Activated CD4-positive, alpha-beta T cell treated with anti-CD3 and anti-CD28 coated beads for 4 hours (primary cell): ENCODE results near the gene LARP4.
"Not testable (repeated sequence)": the region's sequence is repeated elsewhere in the genome, so short reads cannot be mapped to it uniquely, and the experiment has no call there.

Source experiments
- DNase-seq, 2 donors: peaks; one replicate each; pipeline ENCODE4 v3.0.0-alpha.2; 2020

The LARP4 gene

GRCh38 chr12:50488801-50489200 lies 88.1 kb downstream of the LARP4 start:
- DNase-seq, result no peak

DNA sequence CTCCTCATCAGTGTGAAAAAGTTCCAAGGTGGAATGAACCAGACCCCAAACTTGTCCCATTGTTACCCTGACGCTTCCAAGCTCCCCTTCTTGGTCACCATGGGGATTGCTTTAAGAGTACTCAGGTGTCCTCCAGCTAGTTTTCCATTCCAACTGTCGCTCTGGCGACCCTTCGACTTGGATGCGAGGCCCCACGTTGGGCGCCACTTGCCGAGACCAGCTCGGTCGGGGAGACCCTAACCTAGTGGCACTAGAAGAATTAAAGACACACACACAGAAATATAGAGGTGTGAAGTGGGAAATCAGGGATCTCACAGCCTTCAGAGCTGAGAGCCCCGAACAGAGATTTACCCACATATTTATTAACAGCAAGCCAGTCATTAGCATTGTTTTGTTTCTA lies 97.4 kb downstream of the LARP4 start:
- not testable (repeated sequence) for DNase-seq

DNA sequence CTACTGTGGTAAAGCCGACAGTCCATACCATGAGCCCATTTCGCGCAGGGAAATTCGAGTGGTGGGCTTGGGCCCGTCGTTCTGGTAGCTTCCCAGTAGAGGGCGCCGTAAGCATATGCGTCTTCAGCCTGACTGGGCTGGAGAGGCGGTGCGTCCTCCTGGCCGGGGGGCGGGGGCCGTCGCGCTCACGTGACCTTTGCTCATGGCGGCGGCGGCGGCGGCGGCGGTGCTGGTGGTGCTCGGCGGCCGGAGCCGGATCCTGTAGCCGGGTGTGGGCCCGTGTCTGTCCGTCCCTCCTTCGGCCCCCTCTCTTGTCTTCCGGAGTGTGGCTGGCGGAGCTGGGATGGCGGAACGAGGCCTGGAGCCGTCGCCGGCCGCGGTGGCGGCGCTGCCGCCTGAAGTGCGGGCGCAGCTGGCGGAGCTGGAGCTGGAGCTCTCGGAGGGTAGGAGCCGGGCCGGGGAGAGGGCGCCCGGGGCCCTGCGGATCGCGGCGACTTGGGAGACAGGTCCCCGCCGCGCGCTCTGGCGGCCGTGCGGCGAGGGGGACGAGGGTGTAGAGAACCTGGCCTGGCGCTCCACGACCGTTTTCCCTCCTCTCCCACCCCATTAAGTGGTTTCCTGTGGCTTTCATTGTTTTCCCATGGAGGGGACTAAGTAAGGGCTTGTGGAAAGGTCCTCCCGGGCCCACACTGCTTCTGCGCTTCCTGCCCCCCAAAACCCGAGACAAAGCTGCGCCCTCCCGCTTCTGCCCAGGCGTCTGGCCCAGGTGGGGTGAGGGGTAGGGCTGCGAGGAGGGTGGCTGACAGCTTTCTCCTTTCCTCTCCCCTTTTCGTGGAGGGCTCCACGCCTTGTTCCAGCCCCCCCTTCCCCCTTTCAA lies 104.4 kb downstream of the LARP4 start, which contains the start of gene DIP2B:
Gene DIP2B, plus strand, starts transcription at position 188 of the 877 bp plus-strand sequence. Its CDS starts 156 bp downstream, at position 344.
- DNase-seq, result peak; percentile 96 to 98

DNA sequence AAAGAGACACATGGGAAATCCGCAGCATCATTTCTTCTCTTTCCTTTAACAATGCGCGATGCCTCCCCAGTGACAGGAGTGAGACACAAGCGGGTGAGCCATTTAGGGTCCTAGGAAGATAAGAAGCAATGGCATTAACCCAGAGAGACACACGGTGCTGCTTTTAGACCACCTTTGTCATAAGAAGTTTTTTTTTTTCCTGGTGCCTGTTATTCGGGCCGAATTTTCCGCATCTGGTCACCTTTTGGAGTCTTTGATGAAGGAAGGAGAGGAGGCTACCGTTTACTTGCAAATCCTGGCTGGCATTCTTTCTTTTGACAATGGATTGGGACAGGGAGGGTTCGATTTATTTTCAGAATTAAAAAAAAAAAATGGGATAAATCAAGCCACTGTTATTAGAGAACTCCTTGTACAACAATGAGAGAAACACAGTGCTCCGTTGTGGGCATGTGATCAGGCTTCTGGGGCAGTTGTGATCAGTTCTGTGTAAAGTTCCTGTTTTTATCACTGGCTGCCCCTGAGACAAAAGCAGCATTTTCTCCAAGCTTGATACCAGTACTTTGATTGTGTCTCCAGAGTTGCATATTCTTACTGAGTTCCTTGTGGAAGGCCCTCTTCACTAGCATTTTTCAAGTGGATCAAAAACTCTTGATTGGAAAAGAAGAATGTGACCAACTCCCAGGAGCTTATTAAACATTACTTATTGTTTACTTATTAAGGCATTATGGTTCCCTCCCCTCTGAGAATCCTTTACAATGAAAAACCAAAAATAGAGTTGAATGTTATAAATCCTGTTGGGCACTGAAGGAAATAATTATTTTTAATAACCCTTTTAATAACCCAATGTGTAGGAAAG lies 105.2 kb downstream of the LARP4 start:
- no peak for DNase-seq

DNA sequence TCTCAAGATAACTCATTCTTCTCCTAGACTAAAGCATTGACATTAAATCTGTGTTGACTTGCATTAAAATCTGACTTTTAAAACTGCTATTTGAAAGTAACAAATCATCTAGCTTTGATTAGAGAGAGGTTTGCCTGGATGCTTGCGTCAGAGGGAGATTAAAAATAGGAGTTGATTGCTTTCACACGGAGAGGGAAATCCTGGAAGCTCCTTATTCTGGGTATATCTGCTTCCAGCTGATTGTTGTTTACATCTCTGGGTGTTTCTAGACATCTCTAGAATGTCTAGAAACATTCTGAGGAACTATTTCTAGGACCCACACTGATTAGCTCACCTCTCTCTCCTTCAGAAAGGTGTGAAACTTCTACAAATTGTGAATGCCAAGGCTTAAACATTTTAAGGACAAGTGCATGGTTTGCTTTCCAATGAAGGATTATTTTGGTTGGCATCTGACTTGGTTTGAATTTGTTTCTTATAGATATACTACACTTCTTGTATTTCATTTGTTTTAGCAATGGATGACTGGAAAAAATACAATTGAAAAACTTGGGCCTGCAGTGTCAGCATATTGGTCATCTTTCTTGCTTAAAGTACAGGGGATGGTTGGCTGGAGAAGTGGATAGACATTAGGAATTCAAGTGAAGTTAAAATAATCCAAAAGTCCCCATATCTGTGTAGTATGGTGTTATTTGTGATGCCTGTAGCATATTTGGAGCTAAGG lies 106.2 kb downstream of the LARP4 start:
- DNase-seq, result no peak

DNA sequence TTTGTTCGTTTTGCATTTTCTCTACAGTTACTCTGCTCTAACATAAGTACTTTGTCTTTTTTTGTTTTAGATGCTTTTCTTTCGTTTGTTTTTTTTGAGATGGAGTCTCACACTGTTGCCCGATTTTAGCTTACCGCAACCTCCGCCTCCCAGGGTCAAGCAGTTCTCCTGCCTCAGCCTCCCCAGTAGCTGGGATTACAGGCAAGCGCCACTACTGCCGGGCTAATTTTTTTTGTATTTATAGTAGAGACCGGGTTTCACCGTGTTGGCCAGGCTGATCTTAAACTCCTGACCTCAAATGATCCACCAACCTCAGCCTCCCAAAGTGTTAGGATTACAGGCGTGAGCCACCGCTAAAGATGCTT lies 106.8 kb downstream of the LARP4 start:
- DNase-seq, result no peak

GRCh38 chr12:50507930-50508329 lies 107.2 kb downstream of the LARP4 start:
- no peak for DNase-seq

DNA sequence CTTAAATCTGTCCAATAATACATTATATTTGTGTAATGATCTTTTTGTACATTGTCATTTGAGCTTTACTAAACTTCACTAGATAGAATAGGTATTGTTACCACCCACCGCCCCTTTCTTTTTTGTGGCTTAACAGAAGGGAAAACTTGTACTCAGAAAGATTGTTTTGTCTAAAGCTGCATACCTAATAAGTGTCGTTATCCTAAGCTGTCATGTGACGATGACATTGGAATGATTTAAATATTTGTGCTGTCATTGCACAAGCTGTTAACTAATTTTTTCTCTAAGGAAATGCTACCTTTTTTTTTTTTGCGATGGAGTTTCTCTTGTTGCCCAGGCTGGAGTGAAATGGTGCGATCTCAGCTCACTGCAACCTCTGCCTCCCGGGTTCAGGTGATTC lies 107.7 kb downstream of the LARP4 start:
- no peak for DNase-seq

DNA sequence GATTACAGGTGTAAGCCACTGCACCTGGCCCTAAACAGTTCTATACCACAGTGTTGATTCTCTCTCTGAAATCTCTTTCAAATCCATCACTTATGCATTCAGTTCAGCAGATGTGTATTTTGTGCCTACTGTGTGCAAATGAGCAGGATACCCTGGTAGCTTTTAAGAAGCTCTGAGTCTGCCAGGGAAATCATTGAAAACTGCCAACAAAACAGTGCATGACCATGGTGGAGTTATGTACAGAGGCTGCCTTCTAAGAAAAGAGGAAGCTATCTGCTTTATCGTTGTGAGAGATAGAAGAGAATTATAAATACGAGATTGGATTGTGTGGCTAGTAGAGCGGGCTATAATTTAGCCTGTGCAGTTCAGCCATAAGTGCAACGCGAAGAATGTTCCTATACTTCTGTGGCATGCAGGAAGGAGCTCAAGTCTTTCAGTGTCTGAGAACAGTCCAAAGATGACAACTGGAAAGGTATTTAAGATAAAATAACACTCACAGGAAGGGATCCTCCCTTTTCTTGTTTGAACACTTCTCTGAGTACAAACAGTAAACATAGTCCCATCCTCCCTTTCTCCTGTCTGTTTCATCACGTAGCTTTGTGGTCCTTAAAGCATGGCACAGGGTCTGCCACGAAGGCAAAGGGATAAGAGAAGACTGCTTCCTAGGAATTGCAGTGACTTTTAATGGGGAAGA lies 108.4 kb downstream of the LARP4 start:
- DNase-seq, result no peak

DNA sequence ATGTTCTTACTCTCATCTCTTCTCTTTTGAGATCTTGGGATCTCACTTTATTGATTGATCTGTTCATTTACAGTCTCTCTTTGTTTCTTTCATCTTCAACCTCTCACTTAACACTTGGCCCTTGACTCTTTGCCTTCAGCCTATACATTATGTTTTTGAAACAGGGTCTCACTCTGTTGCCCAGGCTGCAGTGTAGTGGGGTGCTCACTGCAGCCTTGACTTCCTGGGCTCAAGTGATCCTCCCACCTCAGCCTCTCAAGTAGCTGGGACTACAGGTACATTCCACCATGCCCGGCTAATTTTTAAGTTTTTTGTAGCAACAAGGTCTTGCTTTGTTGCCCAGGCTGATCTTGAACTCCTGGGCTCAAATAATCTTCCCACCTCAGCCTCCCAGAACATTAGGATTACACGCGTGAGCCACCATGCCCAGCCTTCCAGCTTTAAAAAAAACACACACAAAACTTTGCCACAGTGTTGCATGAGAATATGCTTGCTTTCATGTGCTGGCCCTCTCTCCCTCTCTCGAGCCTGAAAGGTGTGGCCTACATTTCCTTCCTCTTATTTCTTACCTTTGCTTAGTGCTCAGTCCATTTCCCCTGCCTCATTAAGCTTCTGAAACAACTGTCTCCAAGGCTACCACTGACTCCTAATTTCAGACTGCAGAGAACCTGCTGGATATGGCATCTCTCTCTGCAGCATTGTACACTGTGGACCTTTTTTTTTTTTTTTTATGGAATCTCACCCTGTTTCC lies 114.0 kb downstream of the LARP4 start:
- DNase-seq, result no peak

DNA sequence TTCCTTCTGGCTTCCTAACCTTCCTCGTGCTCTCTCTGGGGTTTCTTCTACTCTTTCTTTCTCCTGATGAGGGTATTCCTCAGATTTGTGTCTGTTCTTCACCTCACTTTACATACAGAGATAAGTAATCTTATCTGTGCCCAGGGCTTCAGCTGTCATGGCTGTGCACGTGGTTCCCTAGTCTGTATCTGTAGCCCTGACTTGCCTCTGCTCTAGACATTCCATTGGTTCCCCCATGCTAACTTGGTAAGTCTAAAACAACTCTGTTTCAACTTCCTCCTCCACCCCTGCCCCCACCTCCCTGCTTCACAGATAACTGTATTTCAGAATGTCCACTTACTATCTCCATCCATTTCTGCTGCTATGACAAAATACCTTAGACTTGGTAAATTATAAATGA lies 114.9 kb downstream of the LARP4 start:
- no peak for DNase-seq

DNA sequence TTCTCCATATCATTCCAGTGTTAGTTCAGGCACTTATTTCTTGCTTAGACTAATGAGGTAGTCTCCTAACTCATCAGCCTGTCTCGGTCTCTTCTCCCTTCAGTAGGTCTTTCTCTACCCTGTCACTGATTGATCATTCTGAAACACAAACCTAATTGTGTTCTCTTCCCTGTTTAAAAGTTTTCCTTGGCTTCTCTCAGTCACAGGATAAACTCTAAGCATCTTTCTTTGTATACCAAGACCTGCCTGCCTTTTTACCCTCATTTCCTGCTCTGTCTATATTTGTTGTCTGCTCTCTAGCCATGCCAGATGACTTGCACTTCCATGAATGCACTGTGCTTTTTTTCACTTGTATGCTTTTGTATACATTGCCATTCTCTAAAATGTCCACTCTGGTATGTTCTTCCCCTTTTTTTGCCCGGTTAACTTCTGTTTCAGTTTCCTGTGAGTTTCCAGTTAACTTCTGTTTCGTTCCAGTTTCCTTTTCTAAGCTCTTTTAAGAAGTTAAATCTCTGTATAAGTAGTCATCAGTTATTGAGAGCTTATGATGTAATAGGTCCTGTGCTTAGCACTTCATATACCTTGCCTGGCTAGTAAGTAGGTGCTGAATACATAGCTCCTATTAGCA lies 116.8 kb downstream of the LARP4 start:
- DNase-seq, result no peak

DNA sequence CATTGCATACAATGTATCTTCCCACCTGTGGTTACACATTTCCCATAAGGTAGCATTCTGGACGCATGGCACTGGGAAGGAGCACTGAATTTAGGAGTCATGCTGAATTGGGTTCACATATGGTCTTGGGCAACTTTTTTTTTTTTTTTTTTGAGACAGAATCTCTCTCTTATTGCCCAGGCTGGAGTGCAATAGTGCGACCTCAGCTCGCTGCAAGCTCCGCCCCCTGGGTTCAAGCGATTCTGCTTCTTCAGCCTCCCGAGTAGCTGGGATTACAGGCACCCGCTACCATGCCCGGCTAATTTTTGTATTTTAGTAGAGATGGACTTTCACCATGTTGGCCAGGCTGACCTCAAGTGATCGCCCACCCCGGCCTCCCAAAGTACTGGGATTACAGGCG lies 117.4 kb downstream of the LARP4 start:
- no peak for DNase-seq

DNA sequence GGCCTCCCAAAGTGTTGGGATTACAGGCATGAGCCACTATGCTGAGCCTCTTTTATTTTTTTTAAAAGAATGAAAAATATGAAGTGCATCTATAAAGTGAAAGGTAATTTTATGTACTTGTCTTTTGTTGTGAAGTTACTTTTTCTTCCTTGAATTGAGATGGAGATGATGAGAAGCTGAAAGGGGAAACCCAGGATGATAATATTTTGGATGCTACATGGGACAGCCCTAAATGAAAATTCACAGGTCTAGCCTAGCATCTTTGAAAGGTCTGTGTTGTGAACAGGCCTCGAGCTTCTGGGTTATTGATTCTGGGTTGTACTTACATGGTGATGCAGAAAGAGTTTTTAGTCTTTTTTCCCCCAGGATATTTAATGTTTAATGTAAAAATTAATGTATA lies 118.7 kb downstream of the LARP4 start:
- no peak for DNase-seq

DNA sequence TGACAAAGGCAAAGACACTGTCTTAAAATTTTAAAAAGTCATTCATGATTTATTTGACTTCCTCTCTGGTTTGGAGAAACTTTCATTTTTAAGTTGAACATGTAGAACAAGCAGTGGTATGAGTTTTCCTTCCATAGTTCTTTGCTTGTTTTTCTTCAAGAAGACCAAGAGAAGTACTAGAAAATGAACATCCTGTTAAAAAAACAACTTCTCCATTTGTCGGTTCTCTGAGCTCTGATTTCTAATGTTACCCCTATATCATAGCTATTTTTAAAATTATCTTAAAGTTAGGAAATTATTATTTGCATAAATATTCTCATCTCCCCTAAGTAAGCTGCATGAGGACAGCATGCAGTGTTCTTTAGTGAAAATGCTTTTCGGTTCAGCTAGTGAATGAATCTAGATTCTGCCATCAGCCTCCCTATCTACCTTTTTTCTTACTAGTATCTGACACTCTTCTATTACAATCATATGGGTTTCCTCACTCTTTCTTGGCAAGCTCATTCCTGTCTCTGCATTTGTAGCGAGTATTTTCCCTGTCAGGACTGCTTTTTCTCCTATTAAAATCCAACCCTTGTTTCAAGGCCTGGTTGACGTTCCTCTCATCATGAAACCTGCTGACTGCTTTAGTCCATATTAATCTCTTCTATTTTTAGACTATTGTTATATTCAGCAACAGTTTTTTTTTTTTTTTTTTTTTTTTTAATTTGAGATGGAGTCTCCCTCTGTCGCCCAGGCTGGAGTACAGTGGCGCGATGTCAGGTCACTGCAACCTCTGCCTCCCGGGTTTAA lies 119.9 kb downstream of the LARP4 start:
- no peak for DNase-seq

GRCh38 chr12:50521781-50522180 lies 121.1 kb downstream of the LARP4 start:
- not testable (repeated sequence) for DNase-seq

DNA sequence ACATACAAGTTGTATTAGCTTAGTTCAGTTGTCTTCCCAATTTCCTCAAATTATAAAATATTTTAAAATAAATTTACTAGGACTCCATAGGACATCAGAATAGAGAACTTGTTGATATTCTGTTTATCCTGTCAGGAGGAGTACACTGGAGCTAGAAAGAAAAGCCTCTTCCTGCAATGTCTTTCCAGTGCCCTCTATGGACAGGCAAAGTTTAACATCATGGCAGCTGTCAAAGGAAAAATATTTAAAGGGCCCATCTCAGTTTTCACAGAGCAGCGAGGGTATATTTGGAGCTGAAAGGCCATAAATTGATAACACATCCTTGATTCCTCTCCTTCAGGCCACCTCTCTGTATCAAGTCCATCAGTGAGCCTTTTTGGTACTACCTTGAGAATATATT lies 123.1 kb downstream of the LARP4 start:
- no peak for DNase-seq

DNA sequence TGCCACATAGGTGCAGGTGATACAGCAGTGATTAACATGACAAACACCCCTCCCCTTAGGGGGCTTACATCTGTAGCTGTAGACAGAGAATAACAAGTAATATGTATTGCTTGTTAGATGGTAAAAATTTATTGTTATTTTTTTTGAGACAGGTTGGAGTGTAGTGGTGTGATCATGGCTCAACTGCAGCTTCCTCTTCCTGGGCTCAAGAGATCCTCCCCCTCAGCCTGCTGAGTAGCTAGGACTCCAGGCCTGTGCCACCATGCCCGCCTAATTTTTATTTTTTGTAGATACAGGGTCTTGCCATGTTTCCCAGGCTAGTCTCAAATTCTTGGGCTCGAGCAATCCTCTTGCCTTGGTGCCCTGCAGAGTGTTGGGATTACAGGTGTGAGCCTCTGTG lies 123.9 kb downstream of the LARP4 start:
- no peak for DNase-seq

DNA sequence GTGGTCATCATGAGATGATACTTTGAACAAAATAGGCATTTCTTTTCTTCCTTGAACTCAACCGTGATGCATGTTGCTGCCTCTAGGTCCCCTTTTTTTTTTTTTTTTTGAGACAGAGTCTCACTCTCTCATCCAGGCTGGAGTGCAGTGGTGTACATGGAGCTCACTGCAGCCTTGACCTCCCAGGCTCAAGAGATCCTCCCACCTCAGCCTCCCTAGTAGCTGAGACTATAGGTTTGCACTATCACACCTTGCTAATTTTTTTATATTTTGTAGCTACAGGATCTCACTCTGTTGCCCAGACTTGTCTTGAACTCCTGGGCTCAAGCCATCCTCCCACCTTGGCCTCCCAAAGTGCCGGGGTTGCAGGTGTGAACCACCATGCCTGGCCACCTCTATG lies 124.7 kb downstream of the LARP4 start:
- no peak for DNase-seq

GRCh38 chr12:50527359-50527726 lies 126.7 kb downstream of the LARP4 start:
- no peak for DNase-seq

DNA sequence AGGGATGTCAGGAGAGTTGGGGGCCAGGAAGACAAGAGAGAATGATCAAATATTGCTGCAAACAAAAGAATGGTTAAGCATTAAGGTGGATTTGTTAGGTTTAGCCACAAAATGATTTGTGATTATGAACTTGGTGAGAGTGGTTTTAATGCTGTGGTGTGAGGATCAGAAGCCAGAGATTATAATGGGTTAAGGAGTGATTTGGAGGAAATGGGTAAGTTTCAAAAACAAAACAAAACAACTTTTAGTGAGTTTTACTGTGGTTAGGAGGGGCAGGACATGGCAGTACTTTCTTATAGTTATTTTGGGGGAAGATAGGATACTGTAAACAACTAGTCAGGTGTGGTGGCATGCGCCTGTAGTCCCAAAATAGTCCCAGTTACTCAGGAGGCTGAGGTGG lies 128.1 kb downstream of the LARP4 start:
- DNase-seq, result no peak
